ENCODE measurements around the gene HIPK2. TPM values are rescaled to one million over a fixed set of nuclear protein-coding genes. Genes with fewer than 3 reads are reported as not detected.

Gene HIPK2
- total and polyA plus RNA-seq, 10 of the 15 experiments (the other 5 are each of a cell fraction or from before 2014, with no cell fraction given): 1.7 to 39.0 (median 9.4) TPM

- RAD21 ChIA-PET (ENCODE audit: unreplicated experiment): interaction anchor here (0.6 to 1.3 kb wide), 3 partner anchors 21 to 161 kb away, joined by 3 to 4 read pairs (median 4); no protein-coding TSS in a partner anchor
- peaks cover 14 to 18% of the 10 kb centered on the region in 2 experiments; a peak in 3 of 4 replicates for H3K36me3 ChIP-seq (ENCODE audit: control insufficient read depth in 2 of 2, insufficient read depth in 2 of 2, low read length in 1 of 2)
- CTCF ChIA-PET: interaction anchor here (1.1 to 3.0 kb wide), 3 partner anchors 8 to 380 kb away, joined by 3 to 7 read pairs (median 6); no protein-coding TSS in a partner anchor
- no TSS peak for BruUV-seq (replicated peaks)
- no peak overlapping the region for H2AFZ ChIP-seq (ENCODE audit: control insufficient read depth, low read depth, low read length)
- no peaks in the 10 kb centered on the region for H3K4me1 ChIP-seq (ENCODE audit: control insufficient read depth, insufficient read depth, low read length)
- no peak overlapping the region for H3K27ac ChIP-seq (ENCODE audit: control insufficient read depth, insufficient read depth)
- no peak for ATAC-seq
- H3K4me2 ChIP-seq (ENCODE audit: control insufficient read depth, insufficient read depth): no peak overlapping the region
- no peaks in the 10 kb centered on the region for H3K9me3 ChIP-seq (replicated peaks; ENCODE audit: control insufficient read depth, insufficient read depth, low read length)
- no peak overlapping the region for H3K4me3 ChIP-seq
- SMC1A ChIA-PET (ENCODE audit: uncharacterized antibody, unreplicated experiment): no interaction called here
- no peaks in the 10 kb centered on the region for H3K27me3 ChIP-seq (replicated peaks in 1 of 2; ENCODE audit: control insufficient read depth in 2 of 2, insufficient read depth in 2 of 2, low read length in 1 of 2)
- POLR2A ChIA-PET: no interaction called here
- H3K9ac ChIP-seq (ENCODE audit: control insufficient read depth, insufficient read depth, low read length): no peak overlapping the region
- WGBS (ENCODE audit: insufficient coverage, insufficient replicate concordance, low lambda C conversion rate, missing lambda C conversion rate): 31% methylated on average over 1 of the region's 1 CpG
- in situ Hi-C loops (cut with MboI): no loop called here
- DNase-seq (ENCODE audit: low read depth, low spot score): no peak
- peaks cover 2% of the 10 kb centered on the region; the same call in 1 of the 2 replicates for H4K20me1 ChIP-seq (ENCODE audit: control insufficient read depth, insufficient read depth)
- intact Hi-C loops (cut with micrococcal nuclease; ENCODE audit: unreplicated experiment): no loop called here
- TF ChIP-seq PRDM15 (CRISPR knock-in tag; IDR thresholded peaks at IDR 0.05): no peak
- TF ChIP-seq NFYB (IDR thresholded peaks at IDR 0.05; ENCODE audit: insufficient read depth, low read depth, low read length): no peak
- TF ChIP-seq BRCA1 (IDR thresholded peaks at IDR 0.05; ENCODE audit: low read depth, low read length): no peak
- no peak for TF ChIP-seq SMAD5 (IDR thresholded peaks at IDR 0.05; ENCODE audit: low read depth)
- TF ChIP-seq NRF1 (conservative IDR thresholded peaks at IDR 0.05; ENCODE audit: low read depth, low read length): no peak
- TF ChIP-seq SRF (IDR thresholded peaks at IDR 0.05; ENCODE audit: low read depth in 2 of 2, low read length in 2 of 2): no peak
- no peak for TF ChIP-seq RCOR1 (conservative IDR thresholded peaks at IDR 0.05; ENCODE audit: low read depth, low read length)
- TF ChIP-seq IRF4 (IDR thresholded peaks at IDR 0.05; ENCODE audit: low read depth, low read length): no peak
- TF ChIP-seq, protein P1, sequence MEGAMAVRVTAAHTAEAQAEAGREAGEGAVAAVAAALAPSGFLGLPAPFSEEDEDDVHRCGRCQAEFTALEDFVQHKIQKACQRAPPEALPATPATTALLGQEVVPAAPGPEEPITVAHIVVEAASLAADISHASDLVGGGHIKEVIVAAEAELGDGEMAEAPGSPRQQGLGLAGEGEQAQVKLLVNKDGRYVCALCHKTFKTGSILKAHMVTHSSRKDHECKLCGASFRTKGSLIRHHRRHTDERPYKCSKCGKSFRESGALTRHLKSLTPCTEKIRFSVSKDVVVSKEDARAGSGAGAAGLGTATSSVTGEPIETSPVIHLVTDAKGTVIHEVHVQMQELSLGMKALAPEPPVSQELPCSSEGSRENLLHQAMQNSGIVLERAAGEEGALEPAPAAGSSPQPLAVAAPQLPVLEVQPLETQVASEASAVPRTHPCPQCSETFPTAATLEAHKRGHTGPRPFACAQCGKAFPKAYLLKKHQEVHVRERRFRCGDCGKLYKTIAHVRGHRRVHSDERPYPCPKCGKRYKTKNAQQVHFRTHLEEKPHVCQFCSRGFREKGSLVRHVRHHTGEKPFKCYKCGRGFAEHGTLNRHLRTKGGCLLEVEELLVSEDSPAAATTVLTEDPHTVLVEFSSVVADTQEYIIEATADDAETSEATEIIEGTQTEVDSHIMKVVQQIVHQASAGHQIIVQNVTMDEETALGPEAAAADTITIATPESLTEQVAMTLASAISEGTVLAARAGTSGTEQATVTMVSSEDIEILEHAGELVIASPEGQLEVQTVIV (IDR thresholded peaks at IDR 0.05; ENCODE audit: borderline replicate concordance, partially characterized antibody): no peak
- TF ChIP-seq NFYA (IDR thresholded peaks at IDR 0.05; ENCODE audit: borderline replicate concordance, low read depth, low read length): no peak
- no peak for TF ChIP-seq HDGF (IDR thresholded peaks at IDR 0.05)
- no peak for TF ChIP-seq HCFC1 (IDR thresholded peaks at IDR 0.05; ENCODE audit: low read length)
- no peak for TF ChIP-seq RAD21 (IDR thresholded peaks at IDR 0.05; ENCODE audit: insufficient read depth, low read depth, low read length)
- TF ChIP-seq REST (IDR thresholded peaks at IDR 0.05; ENCODE audit: low read depth, low read length): no peak
- no peaks in the 10 kb centered on the region for H3K79me2 ChIP-seq (ENCODE audit: control insufficient read depth, insufficient read depth, low read length)
- no peak for FAIRE-seq
Observed at GRCh38 chr7:139626817-139627216, 151.0 kb downstream of the HIPK2 start.

Measured in GM12878 (cell line).